H1 (cell line): Measurements from ENCODE around the gene TNS3. TPM values are rescaled to one million over a fixed set of nuclear protein-coding genes. Genes with fewer than 3 reads are reported as not detected.

ENCODE experiments used
- CTCF ChIA-PET: fragments of 300-600 bp; sonication (Branson Sonifier 250); formaldehyde crosslinking; loops from one replicate; lab custom pipeline; 2021; ENCODE audit not compliant: partially characterized antibody; lab: Charles Lee
- POLR2A ChIA-PET: fragments of 300-600 bp; sonication (Branson Sonifier 250); formaldehyde crosslinking; loops from one replicate; lab custom pipeline; 2021; ENCODE audit warnings: inconsistent platforms; ENCODE audit not compliant: partially characterized antibody; lab: Charles Lee
- DNase-seq, 2 experiments: peaks; one replicate each; pipeline versions ENCODE4 v3.0.0 to v3.0.0-alpha.2; 2010 to 2022; ENCODE audit warnings: low spot score in 2 of 2, low read depth in 1 of 2, mixed read lengths in 1 of 2
- FAIRE-seq: peaks from 2 replicates; lab custom pipeline; 2011; peaks lifted over from hg19 to GRCh38; lab: Jason Lieb, UNC
- H2AFZ ChIP-seq: 2 replicates; pipeline ENCODE4 v1.8.1; 2012; ENCODE audit warnings: low read length, inconsistent platforms
- H2AK5ac ChIP-seq: 2 replicates; pipeline ENCODE4 v1.6.1; 2013; ENCODE audit warnings: low read depth, low read length
- H2BK120ac ChIP-seq: replicated peaks from 2 replicates; pipeline ENCODE3; 2013; ENCODE audit warnings: low read depth, low read length, inconsistent platforms
- H2BK12ac ChIP-seq: 2 replicates; pipeline ENCODE4 v1.6.1; 2013; ENCODE audit warnings: low read depth, low read length
- H2BK15ac ChIP-seq: 2 replicates; pipeline ENCODE4 v1.6.1; 2013; ENCODE audit warnings: low read length
- H2BK20ac ChIP-seq: 2 replicates; pipeline ENCODE4 v1.6.1; 2013; ENCODE audit warnings: low read length
- H2BK5ac ChIP-seq: 2 replicates; pipeline ENCODE4 v1.6.1; 2013; ENCODE audit warnings: low read depth, low read length
- H3K14ac ChIP-seq: 2 replicates; pipeline ENCODE4 v1.6.1; 2013; ENCODE audit warnings: inconsistent platforms; ENCODE audit not compliant: insufficient read length
- H3K18ac ChIP-seq: 2 replicates; pipeline ENCODE4 v1.6.1; 2013; ENCODE audit warnings: low read length; ENCODE audit errors: extremely low read depth
- H3K23ac ChIP-seq: 2 replicates; pipeline ENCODE4 v1.6.1; 2013; ENCODE audit warnings: inconsistent platforms; ENCODE audit not compliant: insufficient read length
- H3K23me2 ChIP-seq: 2 replicates; pipeline ENCODE4 v1.6.1; 2013; ENCODE audit warnings: low read depth, low read length
- H3K27ac ChIP-seq: 2 replicates; pipeline ENCODE4 v1.6.1; 2011; ENCODE audit warnings: low read depth, low read length, inconsistent platforms
- H3K27me3 ChIP-seq, 4 experiments: replicated peaks in 1 of 4; 1 replicate in 1 of 4; 2 replicates in 3 of 4; pipeline versions ENCODE4 v1.6.1 to v1.8.1; 2011 to 2013; ENCODE audit warnings: low read length in 3 of 4, mild to moderate bottlenecking in 3 of 4, inconsistent platforms in 2 of 4, mixed read lengths in 2 of 4, moderate library complexity in 1 of 4; ENCODE audit not compliant: control insufficient read depth in 3 of 4, insufficient read depth in 3 of 4; ENCODE audit errors: extremely low read depth in 1 of 4
- H3K36me3 ChIP-seq, 4 experiments: 2 replicates each; pipeline versions ENCODE4 v1.6.1 to v1.8.1; 2011 to 2013; ENCODE audit warnings: mild to moderate bottlenecking in 4 of 4, low read length in 3 of 4, moderate library complexity in 2 of 4, control low read depth in 1 of 4, inconsistent platforms in 1 of 4; ENCODE audit not compliant: insufficient read depth in 4 of 4, control insufficient read depth in 2 of 4
- H3K4ac ChIP-seq: replicated peaks from 2 replicates; pipeline ENCODE3; 2013; ENCODE audit warnings: low read length, low read depth, mixed read lengths, inconsistent platforms; ENCODE audit not compliant: insufficient read length
- H3K4me1 ChIP-seq, 4 experiments: replicated peaks in 1 of 4; 1 replicate in 1 of 4; 2 replicates in 3 of 4; pipeline versions ENCODE4 v1.6.1 to v1.8.1; 2011 to 2013; ENCODE audit warnings: low read length in 3 of 4, inconsistent platforms in 2 of 4, mixed read lengths in 1 of 4; ENCODE audit not compliant: insufficient read depth in 4 of 4, control insufficient read depth in 3 of 4
- H3K4me2 ChIP-seq, 2 experiments: 2 replicates each; pipeline versions ENCODE4 v1.6.1 to v1.8.1; 2011 to 2013; ENCODE audit warnings: low read depth in 2 of 2, low read length in 2 of 2, control low read depth in 1 of 2, inconsistent platforms in 1 of 2, mild to moderate bottlenecking in 1 of 2; ENCODE audit not compliant: insufficient read depth in 1 of 2
- H3K4me3 ChIP-seq, 4 experiments: fragments of 200-600, 300-600 bp in 1 of 4; sonication (generic), shearing (Covaris generic), sonication (Bioruptor Twin) in 1 of 4; 2 replicates each; pipeline versions ENCODE4 v1.5.1 to v1.8.1; 2011 to 2016; ENCODE audit warnings: low read length in 4 of 4, low read depth in 3 of 4, control low read depth in 2 of 4, inconsistent platforms in 2 of 4, mild to moderate bottlenecking in 2 of 4, mixed read lengths in 1 of 4, moderate library complexity in 1 of 4; ENCODE audit not compliant: insufficient read depth in 2 of 4; ENCODE audit errors: extremely low read depth in 1 of 4
- H3K56ac ChIP-seq: replicated peaks from 2 replicates; pipeline ENCODE3; 2013; ENCODE audit warnings: low read depth, mild to moderate bottlenecking, mixed read lengths, low read length, inconsistent platforms; ENCODE audit not compliant: insufficient read length
- H3K79me1 ChIP-seq: 2 replicates; pipeline ENCODE4 v1.6.1; 2013; ENCODE audit warnings: low read depth, low read length, control low read depth
- H3K79me2 ChIP-seq, 2 experiments: 2 replicates each; pipeline versions ENCODE4 v1.6.1 to v1.8.1; 2012 to 2013; ENCODE audit warnings: low read length in 2 of 2, mild to moderate bottlenecking in 2 of 2, inconsistent platforms in 1 of 2; ENCODE audit not compliant: insufficient read depth in 2 of 2, control insufficient read depth in 1 of 2
- H3K9ac ChIP-seq, 4 experiments: replicated peaks in 1 of 4; 1 replicate in 1 of 4; 2 replicates in 3 of 4; pipeline versions ENCODE4 v1.6.1 to v1.8.1; 2011 to 2013; ENCODE audit warnings: low read depth in 3 of 4, low read length in 3 of 4, control low read depth in 2 of 4, mild to moderate bottlenecking in 2 of 4, moderate library complexity in 2 of 4, inconsistent platforms in 1 of 4; ENCODE audit errors: extremely low read depth in 1 of 4
- H3K9me3 ChIP-seq, 2 experiments: 2 replicates each; pipeline versions ENCODE4 v1.6.1 to v1.8.1; 2012 to 2013; ENCODE audit warnings: mild to moderate bottlenecking in 2 of 2, moderate library complexity in 2 of 2, control low read depth in 1 of 2, inconsistent platforms in 1 of 2, low read depth in 1 of 2, low read length in 1 of 2, mixed read lengths in 1 of 2; ENCODE audit not compliant: insufficient read depth in 2 of 2
- H4K20me1 ChIP-seq, 2 experiments: replicated peaks in 1 of 2; 2 replicates each; pipeline versions ENCODE3 to v1.8.1; 2011 to 2013; ENCODE audit warnings: inconsistent platforms in 2 of 2, low read length in 2 of 2, mild to moderate bottlenecking in 1 of 2; ENCODE audit not compliant: insufficient read depth in 2 of 2, control insufficient read depth in 1 of 2
- H4K5ac ChIP-seq: 2 replicates; pipeline ENCODE4 v1.6.1; 2013; ENCODE audit warnings: low read length, low read depth, mixed read lengths, inconsistent platforms; ENCODE audit not compliant: insufficient read length
- H4K8ac ChIP-seq: 2 replicates; pipeline ENCODE4 v1.8.0; 2013; ENCODE audit warnings: mild to moderate bottlenecking, moderate library complexity, low read length, inconsistent platforms; ENCODE audit not compliant: insufficient read depth; ENCODE audit errors: extremely low read depth
- H4K91ac ChIP-seq: replicated peaks from 2 replicates; pipeline ENCODE3; 2013; ENCODE audit warnings: low read length, mixed read lengths, inconsistent platforms; ENCODE audit not compliant: insufficient read length
- CHD2 ChIP-seq: IDR thresholded peaks from 2 replicates; pipeline ENCODE4 v1.6.1; 2012; ENCODE audit warnings: low read length, improper control_type of control experiment
- CTCF ChIP-seq, 3 experiments: IDR thresholded peaks; 1 replicate in 2 of 3; 2 replicates in 1 of 3; pipeline versions ENCODE4 v1.5.1 to v1.6.1; 2011; ENCODE audit warnings: low read length in 3 of 3, mild to moderate bottlenecking in 3 of 3, inconsistent platforms in 2 of 3, low read depth in 1 of 3, moderate library complexity in 1 of 3; ENCODE audit not compliant: insufficient read depth in 1 of 3; ENCODE audit errors: control extremely low read depth in 1 of 3
- FOSL1 ChIP-seq: IDR thresholded peaks from 2 replicates; pipeline ENCODE4 v1.6.1; 2011; ENCODE audit warnings: mild to moderate bottlenecking, low read depth, low read length, moderate library complexity; ENCODE audit not compliant: insufficient read depth
- GABPA ChIP-seq: IDR thresholded peaks from 2 replicates; pipeline ENCODE4 v1.6.1; 2011; ENCODE audit warnings: mild to moderate bottlenecking, low read length, moderate library complexity, borderline replicate concordance; ENCODE audit not compliant: insufficient read depth
- HDAC6 ChIP-seq: IDR thresholded peaks from one replicate; pipeline ENCODE4 v1.7.1; 2012; ENCODE audit warnings: low read depth, mild to moderate bottlenecking, inconsistent platforms, low read length, moderate library complexity
- POLR2AphosphoS5 ChIP-seq: IDR thresholded peaks from 2 replicates; pipeline ENCODE4 v1.6.1; 2011; ENCODE audit warnings: low read depth, low read length
- RAD21 ChIP-seq, 2 experiments: IDR thresholded peaks in 1 of 2; conservative IDR thresholded peaks in 1 of 2; 2 replicates each; pipeline ENCODE4 v1.6.1; 2011; ENCODE audit warnings: low read depth in 2 of 2, low read length in 2 of 2, improper control_type of control experiment in 1 of 2, inconsistent platforms in 1 of 2, mild to moderate bottlenecking in 1 of 2, moderate library complexity in 1 of 2
- RBBP5 ChIP-seq: IDR thresholded peaks from 2 replicates; pipeline ENCODE4 v1.7.1; 2012; ENCODE audit warnings: low read depth, mild to moderate bottlenecking, inconsistent platforms, low read length, moderate library complexity, borderline replicate concordance
- SAP30 ChIP-seq: fragments of 300-600 bp; sonication (generic); IDR thresholded peaks from 2 replicates; pipeline ENCODE4 v1.7.1; 2012; ENCODE audit warnings: low read length, moderate library complexity, mild to moderate bottlenecking, inconsistent platforms; ENCODE audit not compliant: insufficient read depth, insufficient replicate concordance
- WGBS, 2 experiments: shearing (Covaris generic) in 1 of 2; methylation state at CpG; one replicate each; pipeline versions ENCODE4 v1.1.6 to v1.1.7; 2013 to 2015; ENCODE audit warnings: low lambda C conversion rate in 2 of 2, mixed read lengths in 2 of 2, inconsistent platforms in 1 of 2, low coverage in 1 of 2, missing lambda C conversion rate in 1 of 2; ENCODE audit not compliant: insufficient replicate concordance in 2 of 2, insufficient coverage in 1 of 2, insufficient read length in 1 of 2; ENCODE audit errors: extremely low coverage in 1 of 2, missing lambda C conversion rate in 1 of 2; 5-methylcytosine and 5-hydroxymethylcytosine counted together
- polyA plus RNA-seq, 7 experiments: library from polyadenylated mRNA; depleted of rRNA in 3 of 7; stranded (reverse) in 5 of 7; unstranded in 2 of 7; fragments of >200 nt in 5 of 7; fragments of 200-250 nt in 2 of 7; gene quantifications; 1 replicate in 5 of 7; 2 replicates in 1 of 7; 4 replicates in 1 of 7; pipeline versions ENCODE4 v1.2.1 to v1.2.3, GENCODE V29; 2011 to 2013; ENCODE audit warnings: missing spikeins in 2 of 7, mixed read lengths in 2 of 7
- total RNA-seq: library from RNA; stranded (reverse); fragmentation: NEBNext Ultra II Directional; extraction: Animal tissue kit (Norgen Biotek cat#: 25700); gene quantifications from 2 replicates; pipeline ENCODE4 v1.2.1, GENCODE V29; 2021

TNS3 gene
- total and polyA plus RNA-seq, 2 of the 8 experiments (the other 6 are each of a cell fraction or from before 2014, with no cell fraction given): 11.9 to 24.2 TPM

DNA sequence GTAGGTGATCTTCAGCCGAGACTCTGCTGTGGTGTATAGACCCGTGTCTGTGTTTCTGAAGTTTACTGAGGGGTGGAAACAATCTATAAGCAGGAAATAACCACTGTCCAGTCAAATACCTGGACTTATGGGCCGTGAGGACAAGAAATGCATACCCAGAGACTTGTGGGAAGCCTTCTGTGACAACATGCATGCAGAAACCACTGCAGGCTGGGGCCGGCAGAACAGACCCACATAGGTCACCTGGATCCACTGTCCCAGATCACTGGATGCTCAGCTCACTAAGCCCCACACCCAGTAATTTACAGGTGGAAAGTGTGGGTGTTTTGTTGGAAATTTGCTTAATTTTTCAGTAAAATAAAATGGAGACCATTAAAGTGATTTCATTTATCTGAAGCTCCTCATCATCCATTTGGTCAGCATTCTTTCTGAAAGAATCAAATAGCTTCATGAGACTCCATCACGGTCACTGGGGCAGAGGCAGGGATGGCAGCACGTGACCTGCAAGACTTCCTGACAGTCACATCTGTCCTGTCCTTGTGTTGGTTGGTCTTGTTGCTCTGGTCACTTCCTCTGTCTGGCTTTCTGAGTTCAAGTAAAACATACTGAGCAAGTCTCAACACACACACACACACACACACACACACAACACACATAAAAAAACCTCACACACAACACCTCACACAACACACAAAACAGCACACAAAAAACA, 108.3 kb downstream of the TNS3 start:
- Histone ChIP-seq H2BK5ac (no peak overlapping the region), H3K36me3 (no peaks in the 10 kb centered on the region), H3K23ac (no peak overlapping the region), H3K27ac (no peak overlapping the region), H3K4me2 (no peak overlapping the region), H3K23me2 (peaks cover 12% of the 10 kb centered on the region), H3K14ac (no peak overlapping the region), H3K56ac (peak overlapping the region; percentile 96), H3K4ac (no peak overlapping the region), H3K9me3 (no peaks in the 10 kb centered on the region), H4K8ac (no peak overlapping the region), H3K9ac (no peak overlapping the region), H4K20me1 (peaks cover 8 to 41% of the 10 kb centered on the region in 2 experiments), H3K18ac (no peak overlapping the region), H4K5ac (no peak overlapping the region), H2AFZ (no peak overlapping the region), H2BK12ac (no peak overlapping the region), H4K91ac (no peak overlapping the region), H3K79me2 (peaks cover 7 to 18% of the 10 kb centered on the region in 2 experiments; a peak in 3 of 4 replicates), H2BK120ac (no peak overlapping the region), H2BK20ac (no peak overlapping the region), H3K27me3 (peaks cover 0 to 14% (median 4%) of the 10 kb centered on the region in 4 experiments; a peak in 4 of 7 replicates), H2BK15ac (no peak overlapping the region), H3K4me3 (no peak overlapping the region), H3K4me1 (peaks cover 12 to 31% (median 23%) of the 10 kb centered on the region in 4 experiments), H3K79me1 (peaks cover 10% of the 10 kb centered on the region), H2AK5ac (no peak overlapping the region; the same call in 1 of the 2 replicates)
- CTCF ChIA-PET: no interaction called here
- DNase-seq: no peak
- FAIRE-seq: no peak
- POLR2A ChIA-PET: no interaction called here
- 88% methylated on average over 6 of the region's 6 CpGs; no CpG with 5 or more reads in 1 of the 2 experiments for WGBS, 2 experiments
- TF ChIP-seq GABPA: no peak
- no peak for TF ChIP-seq CTCF (IDR thresholded peaks at IDR 0.05; ENCODE audit: control extremely low read depth in 1 of 3, insufficient read depth in 1 of 3, low read depth in 1 of 3, low read length in 3 of 3)
- no peak for TF ChIP-seq CHD2
- TF ChIP-seq HDAC6: no peak
- no peak for TF ChIP-seq SAP30
- no peak for TF ChIP-seq RBBP5
- TF ChIP-seq POLR2AphosphoS5: no peak
- TF ChIP-seq FOSL1: no peak
- no peak for TF ChIP-seq RAD21 (IDR thresholded peaks at IDR 0.05 in 1 of 2, conservative IDR thresholded peaks at IDR 0.05 in 1 of 2; ENCODE audit: low read depth in 2 of 2, low read length in 2 of 2)
